ENCODE data around the gene RECQL5.
A peak's percentile ranks its signal among the peaks of the same experiment; 100 is the strongest.

RECQL5 gene

DNA sequence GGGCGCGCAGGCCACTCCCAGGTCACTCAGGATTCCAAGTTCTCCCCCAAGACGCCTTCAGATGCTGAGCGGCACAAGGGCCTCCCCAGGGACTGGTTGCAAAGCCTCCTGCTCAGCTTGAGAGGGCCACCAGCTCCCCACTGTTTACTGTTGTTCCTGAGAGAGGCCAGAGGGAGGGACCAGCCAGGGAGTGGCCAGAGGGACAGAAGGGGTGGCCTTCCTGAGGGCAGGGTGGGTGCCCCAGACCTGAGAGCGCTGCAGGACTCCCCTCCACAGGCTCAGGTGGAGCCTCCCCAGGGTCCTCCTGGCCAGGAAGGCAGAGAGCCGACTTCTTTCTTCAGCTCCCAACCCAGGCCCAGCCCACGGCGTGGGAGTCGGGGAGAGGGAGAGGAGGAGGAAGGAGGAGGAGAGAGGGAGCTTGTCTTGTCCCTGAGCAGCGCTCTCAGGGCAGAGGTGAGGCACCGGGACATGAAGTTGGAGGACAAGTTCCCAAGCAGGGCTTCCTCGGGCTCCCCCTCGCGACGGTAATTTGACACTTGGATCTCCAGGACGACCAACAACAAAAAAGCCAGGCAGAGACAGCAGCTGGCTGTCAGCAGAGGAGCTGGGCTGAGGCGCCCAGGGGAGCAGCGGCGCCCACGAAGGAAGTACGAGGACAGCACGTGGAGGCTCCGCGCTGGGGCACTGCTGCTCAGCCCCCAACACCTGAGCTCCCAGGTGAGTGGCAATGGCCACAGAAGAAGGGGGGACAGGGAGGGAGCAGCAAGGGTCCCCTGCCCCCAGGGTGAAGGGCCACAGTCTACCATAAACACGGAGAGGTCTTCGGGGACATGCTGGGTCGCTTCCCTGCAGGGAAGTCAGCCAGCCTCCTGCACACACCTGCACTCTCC, 33.2 kb downstream of the RECQL5 start (continued):
- TF ChIP-seq PRDM2 (tag by site-specific recombination; IDR thresholded peaks at IDR 0.05; ENCODE audit: borderline replicate concordance) (no peak), ZNF513 (tag by site-specific recombination; IDR thresholded peaks at IDR 0.05) (no peak; the same call in 1 of the 2 replicates), ZNF785 (tag by site-specific recombination; IDR thresholded peaks at IDR 0.05) (no peak), ZNF600 (tag by site-specific recombination; IDR thresholded peaks at IDR 0.05) (peak; percentile 48; the same call in 1 of the 2 replicates), RBAK (tag by site-specific recombination; IDR thresholded peaks at IDR 0.05) (no peak), HOXA7 (CRISPR knock-in tag; IDR thresholded peaks at IDR 0.05; ENCODE audit: borderline replicate concordance) (no peak), ZNF341 (tag by site-specific recombination; IDR thresholded peaks at IDR 0.05; ENCODE audit: low read depth) (no peak), ZNF19 (tag by site-specific recombination; IDR thresholded peaks at IDR 0.05; ENCODE audit: low read depth) (no peak), ZNF302 (tag by site-specific recombination; IDR thresholded peaks at IDR 0.05; ENCODE audit: low read depth) (no peak), ZNF324 (tag by site-specific recombination; IDR thresholded peaks at IDR 0.05) (no peak; the same call in 1 of the 2 replicates), ZNF776 (tag by site-specific recombination; IDR thresholded peaks at IDR 0.05; ENCODE audit: borderline replicate concordance) (no peak), OVOL3 (tag by site-specific recombination; IDR thresholded peaks at IDR 0.05) (no peak), ZNF404 (tag by site-specific recombination; IDR thresholded peaks at IDR 0.05) (no peak), ZNF157 (tag by site-specific recombination; IDR thresholded peaks at IDR 0.05) (no peak), ZNF221 (tag by site-specific recombination; IDR thresholded peaks at IDR 0.05; ENCODE audit: borderline replicate concordance) (no peak), BCL11B (tag by site-specific recombination; IDR thresholded peaks at IDR 0.05; ENCODE audit: low read depth) (no peak), MEIS1 (CRISPR knock-in tag; IDR thresholded peaks at IDR 0.05; ENCODE audit: borderline replicate concordance) (no peak), ZNF514 (tag by site-specific recombination; IDR thresholded peaks at IDR 0.05) (no peak), SP7 (tag by site-specific recombination; IDR thresholded peaks at IDR 0.05) (peak; percentile 47; the same call in 1 of the 2 replicates), ZNF596 (tag by site-specific recombination; IDR thresholded peaks at IDR 0.05) (no peak), ZNF169 (tag by site-specific recombination; IDR thresholded peaks at IDR 0.05) (no peak), ZNF416 (tag by site-specific recombination; IDR thresholded peaks at IDR 0.05) (no peak)
- TF ChIP-seq, protein P1, sequence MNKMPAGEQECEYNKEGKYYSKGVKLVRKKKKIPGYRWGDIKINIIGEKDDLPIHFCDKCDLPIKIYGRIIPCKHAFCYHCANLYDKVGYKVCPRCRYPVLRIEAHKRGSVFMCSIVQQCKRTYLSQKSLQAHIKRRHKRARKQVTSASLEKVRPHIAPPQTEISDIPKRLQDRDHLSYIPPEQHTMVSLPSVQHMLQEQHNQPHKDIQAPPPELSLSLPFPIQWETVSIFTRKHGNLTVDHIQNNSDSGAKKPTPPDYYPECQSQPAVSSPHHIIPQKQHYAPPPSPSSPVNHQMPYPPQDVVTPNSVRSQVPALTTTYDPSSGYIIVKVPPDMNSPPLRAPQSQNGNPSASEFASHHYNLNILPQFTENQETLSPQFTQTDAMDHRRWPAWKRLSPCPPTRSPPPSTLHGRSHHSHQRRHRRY (tag by site-specific recombination; IDR thresholded peaks at IDR 0.05) = no peak
- TF ChIP-seq, protein P2, sequence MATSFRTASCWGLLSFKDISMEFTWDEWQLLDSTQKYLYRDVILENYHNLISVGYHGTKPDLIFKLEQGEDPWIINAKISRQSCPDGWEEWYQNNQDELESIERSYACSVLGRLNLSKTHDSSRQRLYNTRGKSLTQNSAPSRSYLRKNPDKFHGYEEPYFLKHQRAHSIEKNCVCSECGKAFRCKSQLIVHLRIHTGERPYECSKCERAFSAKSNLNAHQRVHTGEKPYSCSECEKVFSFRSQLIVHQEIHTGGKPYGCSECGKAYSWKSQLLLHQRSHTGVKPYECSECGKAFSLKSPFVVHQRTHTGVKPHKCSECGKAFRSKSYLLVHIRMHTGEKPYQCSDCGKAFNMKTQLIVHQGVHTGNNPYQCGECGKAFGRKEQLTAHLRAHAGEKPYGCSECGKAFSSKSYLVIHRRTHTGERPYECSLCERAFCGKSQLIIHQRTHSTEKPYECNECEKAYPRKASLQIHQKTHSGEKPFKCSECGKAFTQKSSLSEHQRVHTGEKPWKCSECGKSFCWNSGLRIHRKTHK (tag by site-specific recombination; IDR thresholded peaks at IDR 0.05) = no peak
- TF ChIP-seq, protein P3, sequence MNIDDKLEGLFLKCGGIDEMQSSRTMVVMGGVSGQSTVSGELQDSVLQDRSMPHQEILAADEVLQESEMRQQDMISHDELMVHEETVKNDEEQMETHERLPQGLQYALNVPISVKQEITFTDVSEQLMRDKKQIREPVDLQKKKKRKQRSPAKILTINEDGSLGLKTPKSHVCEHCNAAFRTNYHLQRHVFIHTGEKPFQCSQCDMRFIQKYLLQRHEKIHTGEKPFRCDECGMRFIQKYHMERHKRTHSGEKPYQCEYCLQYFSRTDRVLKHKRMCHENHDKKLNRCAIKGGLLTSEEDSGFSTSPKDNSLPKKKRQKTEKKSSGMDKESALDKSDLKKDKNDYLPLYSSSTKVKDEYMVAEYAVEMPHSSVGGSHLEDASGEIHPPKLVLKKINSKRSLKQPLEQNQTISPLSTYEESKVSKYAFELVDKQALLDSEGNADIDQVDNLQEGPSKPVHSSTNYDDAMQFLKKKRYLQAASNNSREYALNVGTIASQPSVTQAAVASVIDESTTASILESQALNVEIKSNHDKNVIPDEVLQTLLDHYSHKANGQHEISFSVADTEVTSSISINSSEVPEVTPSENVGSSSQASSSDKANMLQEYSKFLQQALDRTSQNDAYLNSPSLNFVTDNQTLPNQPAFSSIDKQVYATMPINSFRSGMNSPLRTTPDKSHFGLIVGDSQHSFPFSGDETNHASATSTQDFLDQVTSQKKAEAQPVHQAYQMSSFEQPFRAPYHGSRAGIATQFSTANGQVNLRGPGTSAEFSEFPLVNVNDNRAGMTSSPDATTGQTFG (tag by site-specific recombination; IDR thresholded peaks at IDR 0.05; ENCODE audit: borderline replicate concordance) = no peak
- TF ChIP-seq, protein P4, sequence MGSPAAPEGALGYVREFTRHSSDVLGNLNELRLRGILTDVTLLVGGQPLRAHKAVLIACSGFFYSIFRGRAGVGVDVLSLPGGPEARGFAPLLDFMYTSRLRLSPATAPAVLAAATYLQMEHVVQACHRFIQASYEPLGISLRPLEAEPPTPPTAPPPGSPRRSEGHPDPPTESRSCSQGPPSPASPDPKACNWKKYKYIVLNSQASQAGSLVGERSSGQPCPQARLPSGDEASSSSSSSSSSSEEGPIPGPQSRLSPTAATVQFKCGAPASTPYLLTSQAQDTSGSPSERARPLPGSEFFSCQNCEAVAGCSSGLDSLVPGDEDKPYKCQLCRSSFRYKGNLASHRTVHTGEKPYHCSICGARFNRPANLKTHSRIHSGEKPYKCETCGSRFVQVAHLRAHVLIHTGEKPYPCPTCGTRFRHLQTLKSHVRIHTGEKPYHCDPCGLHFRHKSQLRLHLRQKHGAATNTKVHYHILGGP (tag by site-specific recombination; IDR thresholded peaks at IDR 0.05) = no peak
